Neural progenitor cell (in vitro differentiated cells): ENCODE data around the gene IQCM. TPM values are rescaled to one million over a fixed set of nuclear protein-coding genes. Genes with fewer than 3 reads are reported as not detected.

Source experiments
- DNase-seq: peaks from one replicate; pipeline ENCODE4 v3.0.0-alpha.2; 2016; ENCODE audit warnings: low spot score
- H2AFZ ChIP-seq: fragments of 200-600 bp; sonication (generic); replicated peaks from 2 replicates; pipeline ENCODE4 v1.6.1; 2016; ENCODE audit warnings: antibody characterized with exemption
- H3F3A ChIP-seq: fragments of 200-600 bp; sonication (generic); 2 replicates; pipeline ENCODE4 v1.6.1; 2016; ENCODE audit warnings: antibody characterized with exemption, low read depth
- H3K27ac ChIP-seq: fragments of 200-600 bp; sonication (generic); 2 replicates; pipeline ENCODE4 v1.5.1; 2016; ENCODE audit warnings: mild to moderate bottlenecking
- H3K27me3 ChIP-seq: fragments of 200-600 bp; sonication (generic); 2 replicates; pipeline ENCODE4 v1.6.1; 2016; ENCODE audit warnings: mild to moderate bottlenecking, moderate library complexity
- H3K36me3 ChIP-seq: fragments of 200-600 bp; sonication (generic); 2 replicates; pipeline ENCODE4 v1.5.1; 2016
- H3K4me1 ChIP-seq: fragments of 200-600 bp; sonication (generic); 2 replicates; pipeline ENCODE4 v1.6.1; 2016; ENCODE audit warnings: mixed run types
- H3K4me2 ChIP-seq: fragments of 200-600 bp; sonication (generic); 2 replicates; pipeline ENCODE4 v1.6.1; 2016
- H3K4me3 ChIP-seq: fragments of 200-600 bp; sonication (generic); 2 replicates; pipeline ENCODE4 v1.5.1; 2016
- H3K79me2 ChIP-seq: fragments of 200-600 bp; sonication (generic); 2 replicates; pipeline ENCODE4 v1.6.1; 2016; ENCODE audit warnings: low read depth
- H3K9ac ChIP-seq: fragments of 200-600 bp; sonication (generic); 2 replicates; pipeline ENCODE4 v1.6.1; 2016
- H3K9me3 ChIP-seq: fragments of 200-600 bp; sonication (generic); 2 replicates; pipeline ENCODE4 v1.5.1; 2016; ENCODE audit warnings: low read depth
- H4K20me1 ChIP-seq: fragments of 200-600 bp; sonication (generic); 2 replicates; pipeline ENCODE4 v1.6.1; 2016; ENCODE audit warnings: low read depth
- H3K27ac Mint-ChIP-seq: 3 replicates; pipeline ENCODE4 v1.8.0; 2021; ENCODE audit warnings: mixed read lengths
- H3K27me3 Mint-ChIP-seq: 2 replicates; pipeline ENCODE4 v1.8.0; 2022; ENCODE audit warnings: low read depth, mild to moderate bottlenecking, inconsistent platforms, moderate library complexity, mixed read lengths; ENCODE audit not compliant: insufficient read depth
- H3K36me3 Mint-ChIP-seq: 3 replicates; pipeline ENCODE4 v1.8.0; 2021; ENCODE audit warnings: mixed read lengths
- H3K4me1 Mint-ChIP-seq: 3 replicates; pipeline ENCODE4 v1.8.0; 2021; ENCODE audit warnings: mixed read lengths
- H3K4me3 Mint-ChIP-seq: 3 replicates; pipeline ENCODE4 v1.8.0; 2021; ENCODE audit warnings: mild to moderate bottlenecking, moderate library complexity, mixed read lengths
- H3K9me3 Mint-ChIP-seq: 3 replicates; pipeline ENCODE4 v1.8.0; 2020; ENCODE audit warnings: mixed read lengths
- EZH2 ChIP-seq: fragments of 200-600 bp; sonication (generic); IDR thresholded peaks from 2 replicates; pipeline ENCODE4 v1.6.1; 2017; ENCODE audit warnings: antibody characterized with exemption, mild to moderate bottlenecking, moderate library complexity
- EZH2phosphoT487 ChIP-seq: fragments of 200-600 bp; sonication (generic); IDR thresholded peaks from 2 replicates; pipeline ENCODE4 v1.6.1; 2017; ENCODE audit warnings: antibody characterized with exemption
- total RNA-seq: library from RNA; depleted of rRNA; stranded (reverse); fragments of >200 nt; gene quantifications from 2 replicates; pipeline ENCODE4 v1.2.3, GENCODE V29; 2015; ENCODE audit warnings: low replicate concordance
- TF ChIP-seq, protein P1 (sequence below): fragments of 200-600 bp; sonication (generic); IDR thresholded peaks from 2 replicates; pipeline ENCODE4 v1.5.1; 2017; ENCODE audit warnings: antibody characterized with exemption, mild to moderate bottlenecking

The IQCM gene
- total RNA-seq, 1 donor from 2014 or later = 0.26 TPM

DNA sequence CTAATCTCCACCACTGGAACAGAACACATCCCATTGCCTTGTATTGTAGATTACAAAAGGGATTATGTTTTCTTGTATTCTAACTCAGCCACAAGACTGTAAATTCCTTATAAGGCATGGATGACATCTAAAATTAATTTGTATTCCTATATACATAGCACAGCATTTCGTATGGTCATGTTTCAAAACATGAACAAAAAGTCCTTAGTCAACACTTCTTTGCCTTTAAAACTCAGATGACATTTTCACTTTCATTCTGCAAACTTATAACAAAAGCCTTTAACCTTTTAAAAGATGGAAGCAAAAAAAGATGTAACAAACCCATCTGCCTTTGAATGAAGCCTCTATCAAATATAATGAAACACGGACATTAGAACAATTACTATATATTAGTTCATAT lies 181.3 kb downstream of the IQCM start:
- Mint-ChIP-seq H3K27ac (no peak overlapping the region), H3K4me1 (no peaks in the 10 kb centered on the region), H3K4me3 (no peak overlapping the region), H3K9me3 (no peaks in the 10 kb centered on the region), H3K27me3 (no peaks in the 10 kb centered on the region), H3K36me3 (no peaks in the 10 kb centered on the region)
- Histone ChIP-seq H4K20me1 (no peaks in the 10 kb centered on the region), H3K4me2 (no peak overlapping the region), H3K4me1 (no peaks in the 10 kb centered on the region), H3K9ac (no peak overlapping the region), H2AFZ (no peak overlapping the region), H3K4me3 (no peak overlapping the region), H3F3A (no peaks in the 10 kb centered on the region), H3K27ac (no peak overlapping the region), H3K79me2 (no peaks in the 10 kb centered on the region), H3K9me3 (no peaks in the 10 kb centered on the region), H3K27me3 (no peaks in the 10 kb centered on the region), H3K36me3 (no peaks in the 10 kb centered on the region)
- DNase-seq = no peak
- TF ChIP-seq, protein P1, sequence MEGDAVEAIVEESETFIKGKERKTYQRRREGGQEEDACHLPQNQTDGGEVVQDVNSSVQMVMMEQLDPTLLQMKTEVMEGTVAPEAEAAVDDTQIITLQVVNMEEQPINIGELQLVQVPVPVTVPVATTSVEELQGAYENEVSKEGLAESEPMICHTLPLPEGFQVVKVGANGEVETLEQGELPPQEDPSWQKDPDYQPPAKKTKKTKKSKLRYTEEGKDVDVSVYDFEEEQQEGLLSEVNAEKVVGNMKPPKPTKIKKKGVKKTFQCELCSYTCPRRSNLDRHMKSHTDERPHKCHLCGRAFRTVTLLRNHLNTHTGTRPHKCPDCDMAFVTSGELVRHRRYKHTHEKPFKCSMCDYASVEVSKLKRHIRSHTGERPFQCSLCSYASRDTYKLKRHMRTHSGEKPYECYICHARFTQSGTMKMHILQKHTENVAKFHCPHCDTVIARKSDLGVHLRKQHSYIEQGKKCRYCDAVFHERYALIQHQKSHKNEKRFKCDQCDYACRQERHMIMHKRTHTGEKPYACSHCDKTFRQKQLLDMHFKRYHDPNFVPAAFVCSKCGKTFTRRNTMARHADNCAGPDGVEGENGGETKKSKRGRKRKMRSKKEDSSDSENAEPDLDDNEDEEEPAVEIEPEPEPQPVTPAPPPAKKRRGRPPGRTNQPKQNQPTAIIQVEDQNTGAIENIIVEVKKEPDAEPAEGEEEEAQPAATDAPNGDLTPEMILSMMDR = no peak
- TF ChIP-seq EZH2phosphoT487 (no peak), EZH2 (no peak)

GRCh38 chr4:149631629-149632028 lies 184.0 kb downstream of the IQCM start:
- TF ChIP-seq, protein P1 = no peak
- no peak for TF ChIP-seq EZH2phosphoT487
- no peak for TF ChIP-seq EZH2
- H4K20me1 ChIP-seq = no peaks in the 10 kb centered on the region
- H3K4me2 ChIP-seq = no peak overlapping the region
- H2AFZ ChIP-seq = no peak overlapping the region
- Mint-ChIP-seq H3K27ac (no peak overlapping the region), H3K4me1 (no peaks in the 10 kb centered on the region), H3K27me3 (no peaks in the 10 kb centered on the region), H3K4me3 (no peak overlapping the region), H3K9me3 (no peaks in the 10 kb centered on the region), H3K36me3 (no peaks in the 10 kb centered on the region)
- no peaks in the 10 kb centered on the region for H3K4me1 ChIP-seq
- H3K36me3 ChIP-seq = no peaks in the 10 kb centered on the region
- H3K27me3 ChIP-seq = no peaks in the 10 kb centered on the region
- no peak overlapping the region for H3K9ac ChIP-seq
- no peaks in the 10 kb centered on the region for H3F3A ChIP-seq
- H3K9me3 ChIP-seq = no peaks in the 10 kb centered on the region
- DNase-seq = no peak
- H3K27ac ChIP-seq = no peak overlapping the region
- no peak overlapping the region for H3K4me3 ChIP-seq
- H3K79me2 ChIP-seq = no peaks in the 10 kb centered on the region

DNA sequence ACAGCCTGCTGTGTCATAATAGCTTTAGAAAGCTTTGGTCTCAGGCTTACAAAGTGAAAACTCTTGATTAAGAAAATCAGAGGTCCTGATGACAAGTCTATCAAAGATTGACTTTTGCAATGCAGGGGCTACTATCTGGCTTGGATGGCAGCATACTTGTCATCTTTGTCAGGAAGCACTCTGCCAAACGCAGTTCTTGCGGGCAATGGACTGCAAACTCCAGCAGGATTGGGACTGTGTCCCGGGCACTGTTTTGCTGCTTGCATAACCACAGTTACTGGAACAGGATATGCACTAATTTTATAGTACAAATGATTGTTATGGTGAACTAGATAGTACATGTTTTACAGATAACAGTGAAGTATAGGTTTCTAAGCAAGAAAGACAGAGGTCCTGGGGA lies 185.6 kb downstream of the IQCM start:
- Mint-ChIP-seq H3K4me1 (no peaks in the 10 kb centered on the region), H3K4me3 (no peak overlapping the region), H3K27ac (no peak overlapping the region), H3K36me3 (no peaks in the 10 kb centered on the region), H3K9me3 (no peaks in the 10 kb centered on the region), H3K27me3 (no peaks in the 10 kb centered on the region)
- DNase-seq = no peak
- H3K4me2 ChIP-seq = no peak overlapping the region
- no peak overlapping the region for H3K9ac ChIP-seq
- H3K27me3 ChIP-seq = no peaks in the 10 kb centered on the region
- H3K9me3 ChIP-seq = no peaks in the 10 kb centered on the region
- no peaks in the 10 kb centered on the region for H3K4me1 ChIP-seq
- TF ChIP-seq EZH2phosphoT487 (no peak), EZH2 (no peak)
- TF ChIP-seq, protein P1 = no peak
- H3K4me3 ChIP-seq = no peak overlapping the region
- H3F3A ChIP-seq = no peaks in the 10 kb centered on the region
- no peak overlapping the region for H2AFZ ChIP-seq
- no peaks in the 10 kb centered on the region for H3K79me2 ChIP-seq
- no peaks in the 10 kb centered on the region for H3K36me3 ChIP-seq
- H4K20me1 ChIP-seq = no peaks in the 10 kb centered on the region
- no peak overlapping the region for H3K27ac ChIP-seq
